Stimulated activated CD4-positive, alpha-beta T cell treated with anti-CD3 and anti-CD28 coated beads, Interleukin-15, amount 100 ng/mL, for 24 hours (primary cell): ENCODE results near the gene TPSD1.
"Not testable (repeated sequence)": the region's sequence is repeated elsewhere in the genome, so short reads cannot be mapped to it uniquely, and the experiment has no call there.

Experiments
- DNase-seq: peaks from one replicate; pipeline ENCODE4 v3.0.0-alpha.2; 2020

TPSD1 gene

DNA sequence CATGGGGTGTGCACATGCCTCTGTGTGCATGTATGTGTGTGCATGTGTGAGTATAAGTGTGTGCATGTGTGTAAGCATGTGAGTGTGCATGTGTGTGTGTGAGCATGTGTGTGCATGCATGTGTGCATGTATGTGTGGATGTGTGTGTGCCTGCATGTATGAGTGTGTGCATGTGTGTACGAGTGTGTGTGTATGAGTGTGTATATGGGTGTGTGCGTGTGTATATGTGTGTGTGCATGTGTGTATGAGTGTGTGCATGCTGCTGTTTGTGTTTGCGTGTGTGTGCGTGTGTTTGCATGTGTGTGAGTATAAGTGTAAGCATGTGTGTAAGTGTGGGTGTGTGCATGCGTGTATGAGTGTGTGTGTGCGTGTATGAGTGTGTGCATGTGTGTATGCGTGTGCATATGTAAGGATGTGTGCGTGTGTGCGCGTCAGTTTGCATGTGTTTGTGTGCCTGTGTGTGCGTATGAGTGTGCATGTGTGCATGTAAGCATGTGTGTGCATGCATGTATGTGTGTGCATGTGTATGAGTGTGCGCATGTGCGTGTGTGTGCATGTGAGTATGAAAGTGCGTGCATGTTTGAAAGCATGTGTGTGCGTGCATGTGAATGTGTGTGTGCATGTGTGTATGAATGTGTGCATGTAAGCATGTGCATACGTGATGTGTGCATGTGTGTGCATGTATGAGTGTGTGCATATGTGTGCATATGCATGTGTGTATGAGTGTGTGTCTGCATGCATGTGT, 8.6 kb downstream of the TPSD1 start:
- DNase-seq = no peak

DNA sequence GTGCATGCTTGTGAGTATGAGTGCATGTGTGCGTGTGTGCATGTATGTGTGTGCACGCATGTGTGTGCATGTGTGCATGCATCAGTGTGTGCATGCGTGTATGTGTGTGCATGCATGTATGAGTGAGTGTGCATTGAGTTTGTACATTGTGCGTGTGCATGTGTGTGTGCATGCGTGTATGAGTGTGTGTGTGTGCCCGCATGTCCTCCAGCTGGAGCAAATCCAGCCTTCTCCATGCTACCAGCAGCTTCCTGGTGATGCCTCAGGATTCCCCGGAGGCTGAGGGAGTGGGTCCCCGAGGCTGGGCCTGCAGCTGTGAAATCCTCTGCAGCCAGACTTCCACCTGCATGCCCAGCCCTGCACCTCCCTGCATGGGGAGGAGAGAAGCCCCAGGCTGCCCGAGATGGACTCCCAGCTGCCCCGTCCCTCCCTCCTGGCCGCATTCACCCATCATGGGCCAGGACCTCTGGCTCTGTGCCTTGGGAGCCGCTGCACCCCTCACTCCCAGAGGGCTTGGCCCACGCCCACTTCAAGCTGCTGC, 9.3 kb downstream of the TPSD1 start:
- no peak for DNase-seq

DNA sequence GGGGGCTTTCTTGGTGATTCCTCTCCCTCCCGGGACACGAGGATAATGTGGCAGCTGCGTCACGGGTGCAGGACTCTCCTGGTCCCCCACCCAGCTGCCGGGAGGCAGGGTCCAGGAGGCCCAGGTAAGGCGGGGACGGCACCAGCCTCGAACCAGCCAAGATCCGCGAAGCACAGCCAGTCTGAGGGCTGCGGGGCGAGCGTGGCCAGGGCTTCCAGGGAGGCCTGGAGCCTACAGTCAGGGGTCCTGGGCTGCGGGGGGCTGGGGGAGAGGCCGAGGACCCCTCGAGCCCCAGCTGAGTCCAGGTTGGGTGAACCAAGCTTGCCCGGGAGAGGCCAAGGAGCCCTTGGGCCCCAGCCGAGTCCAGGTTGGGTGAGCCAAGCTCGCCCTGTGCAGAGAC, 10.0 kb downstream of the TPSD1 start:
- DNase-seq = no peak

DNA sequence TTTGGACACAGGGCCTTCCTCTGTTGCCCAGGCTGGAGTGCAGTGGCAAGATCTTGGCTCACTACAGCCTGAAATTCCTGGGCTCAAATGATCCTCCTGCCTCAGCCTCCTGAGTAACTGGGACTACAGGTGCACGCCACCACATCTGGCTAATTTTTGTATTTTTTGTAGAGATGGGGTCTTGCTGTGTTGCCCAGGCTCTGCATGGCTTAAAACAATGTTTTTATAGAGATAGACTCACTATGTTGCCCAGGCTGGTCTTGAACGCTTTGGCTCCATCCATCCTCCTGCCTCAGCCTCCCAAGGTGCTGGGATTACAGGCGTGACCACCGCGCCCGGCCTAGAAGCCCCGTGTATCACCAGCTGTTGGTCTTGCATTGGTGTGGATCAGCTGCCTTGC, 13.5 kb downstream of the TPSD1 start:
- DNase-seq = not testable (repeated sequence)

DNA sequence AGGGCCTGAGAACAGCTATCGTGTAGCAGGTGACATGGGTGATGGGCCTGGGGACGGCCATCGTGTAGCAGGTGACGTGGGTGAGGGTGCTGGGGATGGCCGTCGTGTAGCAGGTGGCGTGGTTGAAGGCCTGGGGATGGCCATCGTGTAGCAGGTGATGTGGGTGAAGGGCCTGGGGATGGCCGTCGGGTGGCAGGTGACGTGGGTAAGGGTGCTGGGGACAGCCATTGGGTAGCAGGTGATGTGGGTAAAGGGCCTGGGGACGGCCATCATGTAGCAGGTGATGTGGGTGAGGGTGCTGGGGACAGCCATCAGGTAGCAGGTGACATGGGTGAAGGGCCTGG, 15.5 kb downstream of the TPSD1 start:
- no peak for DNase-seq

DNA sequence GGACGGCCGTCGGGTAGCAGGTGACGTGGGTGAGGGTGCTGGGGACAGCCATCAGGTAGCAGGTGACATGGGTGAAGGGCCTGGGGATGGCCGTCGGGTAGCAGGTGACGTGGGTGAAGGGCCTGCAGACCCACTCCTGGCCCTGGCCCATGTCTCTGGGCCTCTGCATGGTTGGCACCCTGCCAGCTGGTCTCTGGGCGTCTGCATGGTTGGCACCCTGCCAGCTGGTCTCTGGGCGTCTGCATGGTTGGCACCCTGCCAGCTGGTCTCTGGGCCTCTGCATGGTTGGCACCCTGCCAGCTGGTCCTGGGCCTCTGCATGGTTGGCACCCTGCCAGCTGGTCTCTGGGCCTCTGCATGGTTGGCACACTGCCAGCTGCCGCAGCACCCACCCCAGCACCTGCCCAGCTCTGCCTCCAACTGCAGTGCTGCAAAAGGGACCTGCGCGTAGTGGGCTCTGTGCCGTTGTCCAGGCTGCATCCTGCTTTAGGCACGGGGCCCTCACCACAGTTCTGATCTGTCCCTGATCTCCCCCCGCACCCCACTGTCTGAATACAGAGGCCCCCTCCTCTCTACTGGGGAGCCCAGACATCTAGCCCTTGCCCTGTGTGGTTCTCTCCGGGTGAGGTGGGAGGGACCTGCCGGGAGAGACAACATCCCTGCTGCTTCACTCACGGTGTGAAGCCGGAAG, 16.0 kb downstream of the TPSD1 start:
- DNase-seq = not testable (repeated sequence)

DNA sequence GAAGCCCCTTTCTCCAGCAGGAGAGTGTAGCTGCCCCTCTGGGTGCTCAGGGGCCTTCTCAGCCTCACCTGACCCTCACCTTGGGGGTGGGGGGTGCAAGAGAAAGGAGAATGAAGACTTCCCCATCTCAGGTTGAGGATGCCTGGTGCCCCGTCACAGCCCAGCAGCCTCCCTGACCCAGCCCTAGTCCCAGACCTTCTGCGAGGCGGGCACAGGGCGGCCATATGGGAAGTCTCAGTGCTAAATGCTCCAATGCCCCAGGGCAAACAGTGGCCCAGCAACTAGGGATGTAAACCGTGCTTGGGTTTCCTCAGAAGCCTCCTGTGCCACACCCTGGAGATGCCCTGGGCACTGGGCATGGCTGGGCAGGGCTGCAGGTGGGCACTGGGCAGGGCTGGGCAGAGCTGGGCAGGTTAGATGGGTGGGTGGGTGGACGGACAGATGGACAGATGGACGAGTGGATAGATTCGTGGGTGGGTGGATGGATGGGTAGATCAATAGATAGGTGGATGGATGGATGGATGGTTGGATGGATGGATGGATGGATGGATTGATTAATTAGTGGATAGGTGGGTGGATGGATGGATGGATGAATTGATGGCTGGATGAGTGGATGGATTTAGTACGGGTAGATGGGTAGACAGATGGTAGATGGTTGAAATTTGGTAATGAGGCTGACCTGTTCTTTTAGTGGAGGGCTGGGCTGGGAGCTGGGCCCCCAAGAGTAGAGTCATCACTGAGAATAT, 16.8 kb downstream of the TPSD1 start:
- DNase-seq = no peak

DNA sequence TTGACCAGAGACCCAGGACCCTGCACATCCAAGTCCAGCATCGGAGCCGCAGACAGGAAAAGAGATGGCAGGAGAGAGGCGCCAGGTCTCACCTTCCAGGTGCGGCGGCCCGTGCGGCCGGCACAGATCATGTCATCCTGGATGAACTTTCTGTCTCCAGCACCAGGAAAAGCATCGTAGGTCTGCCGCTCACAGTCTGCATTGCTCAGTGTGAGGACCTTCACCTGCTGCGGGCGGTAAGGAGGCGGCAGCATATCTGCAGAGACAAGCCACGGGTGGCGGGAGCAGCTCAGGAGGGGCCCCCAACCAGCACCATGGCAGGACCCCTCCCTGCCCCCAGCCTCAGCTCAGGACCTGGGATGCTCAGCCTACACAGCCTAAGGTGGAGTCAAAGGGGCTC, 17.9 kb downstream of the TPSD1 start:
- DNase-seq = no peak

DNA sequence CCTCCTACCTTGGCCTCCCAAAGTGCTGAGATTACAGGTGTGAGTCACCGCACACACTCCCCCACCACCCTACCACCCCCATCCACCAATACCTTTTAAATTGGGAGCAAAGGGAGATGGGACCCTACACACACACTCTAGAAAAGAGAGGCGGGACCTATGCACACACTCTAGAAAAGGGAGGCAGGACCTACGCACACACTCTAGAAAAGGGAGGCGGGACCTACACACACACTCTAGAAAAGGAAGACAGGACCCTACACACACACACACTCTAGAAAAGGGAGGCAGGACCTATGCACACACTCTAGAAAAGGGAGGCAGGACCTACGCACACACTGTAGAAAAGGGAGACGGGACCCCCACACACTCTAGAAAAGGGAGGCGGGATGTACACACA, 18.9 kb downstream of the TPSD1 start:
- no peak for DNase-seq

DNA sequence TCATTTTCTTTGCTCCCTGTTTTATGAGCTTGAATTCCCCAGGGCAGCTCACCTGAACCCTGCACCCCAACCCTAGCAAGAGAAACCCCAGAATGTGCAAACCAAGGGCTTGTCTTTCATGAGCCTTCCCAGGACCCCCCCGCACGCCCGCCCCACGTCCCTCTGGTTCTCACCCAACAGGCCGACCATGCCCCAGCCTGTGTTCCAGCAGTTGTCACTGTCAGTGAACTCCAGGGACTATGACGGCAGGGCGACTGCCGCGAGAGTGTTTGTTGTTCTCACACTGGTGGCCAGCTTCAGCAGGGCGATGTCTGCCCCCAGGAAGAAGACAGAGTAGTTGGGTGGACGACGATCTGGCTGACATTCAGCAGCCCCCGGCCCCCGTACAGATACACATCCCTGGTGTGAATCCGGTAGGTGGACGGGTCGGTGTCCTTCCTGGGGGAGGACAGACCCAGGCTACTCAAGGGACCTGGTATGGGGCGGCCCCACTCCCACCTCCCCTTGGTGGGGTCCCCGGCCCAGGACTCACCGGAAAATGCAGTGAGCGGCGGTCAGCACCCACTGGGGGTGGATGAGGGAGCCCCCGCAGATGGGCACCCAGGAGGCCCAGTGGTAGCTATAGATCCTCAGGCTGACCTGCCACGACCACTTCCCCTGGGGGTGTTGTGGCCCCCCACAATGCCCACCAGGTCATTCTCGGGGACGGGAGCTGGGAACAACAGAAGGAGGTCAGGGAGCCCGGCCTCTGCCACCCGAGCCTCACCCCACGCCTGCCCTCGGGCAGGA, 20.1 kb downstream of the TPSD1 start:
- DNase-seq = no peak

DNA sequence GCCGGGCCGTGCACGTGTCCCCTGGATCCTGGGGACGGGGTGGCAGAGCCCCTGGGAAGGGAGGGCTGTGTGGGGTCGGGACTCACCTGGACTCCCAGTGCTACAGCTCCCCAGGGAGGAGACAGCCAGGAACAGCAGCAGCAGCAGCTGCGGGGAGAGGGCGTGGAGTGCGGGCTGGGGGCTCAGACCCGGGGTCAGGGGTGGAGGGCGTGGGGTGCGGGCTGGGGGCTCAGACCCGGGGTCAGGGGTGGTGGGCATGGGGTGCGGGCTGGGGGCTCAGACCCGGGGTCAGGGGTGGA, 20.7 kb downstream of the TPSD1 start:
- no peak for DNase-seq

DNA sequence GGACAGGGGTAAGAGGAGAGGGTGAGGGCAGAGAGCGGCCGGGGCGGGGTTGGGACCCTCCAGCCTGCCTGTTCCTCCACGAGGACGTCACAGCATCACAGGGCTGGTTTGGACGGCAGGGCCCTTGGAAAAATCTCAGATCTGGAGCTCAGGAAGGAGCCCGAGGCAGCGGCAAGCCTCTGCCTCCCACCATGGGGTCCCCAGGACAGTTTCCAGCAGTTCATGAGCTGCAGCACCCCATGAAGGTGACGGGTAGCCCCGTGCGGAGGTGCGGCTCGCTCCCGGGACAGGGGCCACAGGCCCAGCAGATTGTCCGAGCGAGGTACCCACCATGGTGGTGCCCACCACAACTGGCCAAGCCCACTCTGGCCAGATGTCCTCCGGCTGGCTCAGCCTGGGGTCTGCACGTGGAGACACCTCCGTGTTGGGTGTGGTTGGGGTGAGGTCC, 21.3 kb downstream of the TPSD1 start:
- no peak for DNase-seq

DNA sequence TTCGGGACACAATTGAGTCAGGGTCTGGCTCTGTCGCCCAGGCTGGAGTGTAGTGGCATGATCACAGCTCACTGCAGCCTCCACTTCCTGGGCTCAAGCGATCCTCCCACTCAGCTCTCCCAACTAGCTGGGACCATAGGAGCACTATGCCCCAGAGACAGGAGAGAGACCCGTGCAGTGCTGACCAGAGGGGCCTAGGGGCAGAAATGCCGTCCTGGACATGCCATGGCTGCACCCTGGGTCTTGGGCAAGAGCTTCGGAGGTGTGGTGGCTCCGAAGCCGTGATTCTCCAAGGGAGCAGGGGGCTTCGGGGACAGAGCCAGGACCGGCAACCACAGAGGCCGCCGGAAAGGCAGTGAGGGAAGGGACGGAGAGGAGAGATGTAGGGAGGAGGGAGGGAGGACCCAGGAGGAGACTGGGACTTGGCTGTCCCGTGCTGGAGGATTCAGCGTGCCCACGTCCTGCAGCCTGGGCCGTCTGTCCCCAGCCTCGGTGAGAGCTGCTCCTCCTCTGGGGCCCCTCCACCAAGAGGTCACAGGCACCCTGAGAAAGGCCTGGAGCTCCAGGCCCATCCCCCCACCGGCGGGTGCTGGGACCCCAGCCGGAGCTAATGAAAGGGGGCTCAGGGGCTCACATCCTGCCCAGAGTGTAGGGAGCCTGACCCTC, 21.9 kb downstream of the TPSD1 start:
- no peak for DNase-seq

DNA sequence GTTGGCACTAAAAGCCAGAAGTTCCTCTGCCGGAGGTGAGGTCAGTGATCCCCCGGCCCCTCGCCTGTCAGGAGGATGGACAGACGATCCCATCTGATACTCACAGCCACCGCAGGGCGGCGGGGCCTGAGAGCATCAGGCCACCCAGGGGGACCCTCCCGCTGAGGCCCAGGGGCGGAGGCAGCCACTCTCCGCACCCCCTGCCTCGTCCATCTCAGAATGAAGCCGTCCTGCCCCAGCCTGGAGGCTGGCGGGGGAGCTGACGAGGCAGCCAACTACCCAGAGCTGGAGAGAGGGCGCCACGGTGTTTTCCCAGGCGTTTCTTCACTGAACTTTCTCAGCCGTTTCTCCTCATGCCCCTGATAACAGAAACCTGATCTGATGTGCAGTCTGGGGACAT, 22.6 kb downstream of the TPSD1 start:
- no peak for DNase-seq

DNA sequence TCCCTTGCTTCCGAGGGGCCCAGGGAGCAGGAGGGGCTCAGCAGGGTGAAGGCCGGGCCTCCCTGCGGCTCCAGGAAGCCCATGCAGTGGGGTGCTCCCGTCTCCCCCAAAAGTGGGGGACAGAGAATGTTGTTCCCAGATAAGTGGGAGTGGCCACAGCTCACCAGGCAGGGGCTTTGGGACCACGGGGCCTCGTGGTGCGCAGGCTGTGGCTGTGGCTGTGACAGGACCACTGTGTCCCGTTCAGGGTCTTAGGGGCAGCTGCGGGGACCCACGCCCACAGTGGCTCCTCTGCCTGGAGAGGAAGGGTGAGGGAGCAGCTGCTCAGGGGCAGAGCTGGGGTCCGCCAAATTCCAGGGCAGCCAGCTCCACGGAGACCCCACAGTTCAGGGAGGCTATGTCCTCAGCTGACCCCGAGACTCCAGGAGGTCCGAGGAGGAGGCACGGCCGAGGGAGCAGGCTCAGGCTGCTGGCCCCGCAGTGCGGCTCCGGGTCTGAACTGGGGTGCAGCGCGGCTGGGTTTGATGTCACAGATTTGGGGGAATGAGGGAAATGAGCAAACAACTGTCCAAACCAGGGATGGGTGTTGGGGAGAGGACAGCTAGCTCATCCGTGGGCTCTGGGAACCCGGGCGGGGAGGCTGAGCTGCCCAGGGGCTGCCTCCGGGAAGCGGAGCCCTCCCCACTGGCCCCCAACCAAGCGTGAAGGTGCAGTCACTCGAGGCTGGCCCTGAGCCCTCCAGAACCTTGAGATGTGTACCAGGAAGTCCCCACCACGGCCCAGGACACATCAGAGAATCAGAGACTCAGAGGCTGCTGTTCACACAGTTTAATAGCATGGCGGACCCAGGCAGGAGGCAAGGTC, 23.4 kb downstream of the TPSD1 start:
- DNase-seq = no peak

DNA sequence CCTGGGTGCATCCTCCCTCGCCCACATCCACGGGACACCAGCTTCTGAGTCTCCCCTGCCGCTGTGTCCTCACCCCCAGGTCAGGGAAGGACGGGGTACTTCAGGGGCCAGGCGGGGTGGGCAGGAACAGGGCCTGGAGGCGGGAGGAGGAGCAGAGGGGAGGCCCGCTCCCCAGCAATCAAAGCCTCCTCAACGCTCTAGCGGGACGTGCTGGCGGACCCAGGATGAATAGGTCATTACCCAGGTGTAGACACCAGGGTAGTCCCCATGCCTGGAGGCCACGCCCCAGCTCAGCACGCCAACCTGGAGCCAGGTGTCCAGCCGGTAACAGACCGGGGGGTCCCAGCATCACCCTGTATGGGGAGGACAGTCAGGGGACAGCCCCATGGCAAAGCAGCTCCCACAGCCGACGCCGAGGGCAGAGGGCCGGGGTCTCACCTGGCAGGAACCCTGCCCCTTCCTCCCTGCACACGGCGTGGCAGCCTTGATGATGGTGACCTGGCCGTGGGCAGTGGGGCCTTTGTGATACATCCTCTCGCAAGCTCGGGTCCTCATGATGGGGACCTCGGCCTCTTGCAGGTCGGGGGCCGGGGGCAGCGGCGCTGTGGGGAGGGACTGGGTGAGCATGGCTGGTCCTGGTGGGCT, 24.2 kb downstream of the TPSD1 start:
- no peak for DNase-seq

DNA sequence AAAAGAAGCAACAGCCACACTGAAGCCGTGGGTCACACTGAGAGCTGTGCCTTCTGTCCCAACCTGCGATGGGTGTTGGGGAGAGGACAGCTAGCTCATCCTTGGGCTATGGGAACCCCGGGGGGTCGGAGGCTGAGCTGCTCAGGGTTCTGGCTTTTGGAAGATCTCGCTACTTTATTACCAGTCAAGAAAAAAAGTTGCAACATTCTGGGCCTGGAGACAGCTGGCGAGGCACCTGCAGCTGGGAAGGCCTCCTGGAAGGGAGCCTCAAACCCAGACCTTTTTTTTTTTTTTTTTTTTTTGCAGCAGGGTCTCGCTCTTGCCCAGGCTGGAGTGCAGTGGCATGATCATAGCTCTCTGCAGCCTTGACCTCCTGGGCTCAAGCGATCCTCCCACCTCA, 24.9 kb downstream of the TPSD1 start:
- no peak for DNase-seq

DNA sequence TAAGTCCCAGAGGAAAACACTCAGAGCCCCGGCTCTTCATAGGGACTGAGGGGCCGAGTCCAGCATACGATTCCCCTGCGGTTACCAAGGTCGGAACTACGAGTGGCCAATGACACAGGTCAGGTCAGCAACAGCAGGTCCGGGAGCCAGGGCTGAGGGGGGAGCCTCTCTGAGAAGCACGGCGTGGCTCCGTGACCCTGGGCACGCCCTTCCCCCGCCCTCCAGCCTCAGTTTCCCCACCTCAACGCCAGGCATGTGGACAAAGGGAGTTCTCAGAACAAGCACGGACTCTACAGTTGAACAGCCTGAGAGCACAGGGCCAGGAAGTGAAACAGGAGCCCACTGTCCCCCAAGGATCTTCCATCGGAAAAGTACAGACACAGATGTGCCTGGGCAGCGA, 25.6 kb downstream of the TPSD1 start:
- no peak for DNase-seq

DNA sequence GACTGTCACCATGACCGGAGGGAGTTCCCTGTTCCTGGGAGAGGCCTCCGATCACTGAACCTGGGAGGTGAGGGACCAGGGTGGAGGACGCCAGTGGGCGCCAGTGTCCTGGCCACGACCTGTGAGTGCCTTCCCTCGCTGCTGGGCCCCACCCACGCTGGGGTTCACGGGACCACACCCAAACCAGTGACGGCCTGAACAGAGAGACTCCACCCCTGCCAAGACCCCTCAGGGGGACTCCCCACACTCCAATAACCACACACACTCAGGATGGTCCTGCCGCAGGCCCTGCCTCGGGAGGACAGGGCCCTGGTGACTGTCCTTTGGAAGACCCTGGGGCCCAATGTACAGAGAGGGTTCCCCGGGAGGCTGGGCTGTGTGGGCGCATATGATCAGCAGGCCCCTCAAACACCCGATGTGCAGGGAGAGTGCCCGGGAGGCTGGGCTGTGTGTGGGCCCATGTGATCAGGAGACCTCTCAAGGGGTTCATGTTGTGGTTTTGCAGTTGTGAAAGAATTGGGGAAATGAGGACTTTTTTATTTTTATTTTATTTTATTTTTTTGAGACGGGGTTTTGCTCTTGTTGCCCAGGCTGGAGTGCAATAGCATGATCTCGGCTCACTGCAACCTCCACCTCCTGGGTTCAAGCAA, 26.6 kb downstream of the TPSD1 start:
- no peak for DNase-seq

DNA sequence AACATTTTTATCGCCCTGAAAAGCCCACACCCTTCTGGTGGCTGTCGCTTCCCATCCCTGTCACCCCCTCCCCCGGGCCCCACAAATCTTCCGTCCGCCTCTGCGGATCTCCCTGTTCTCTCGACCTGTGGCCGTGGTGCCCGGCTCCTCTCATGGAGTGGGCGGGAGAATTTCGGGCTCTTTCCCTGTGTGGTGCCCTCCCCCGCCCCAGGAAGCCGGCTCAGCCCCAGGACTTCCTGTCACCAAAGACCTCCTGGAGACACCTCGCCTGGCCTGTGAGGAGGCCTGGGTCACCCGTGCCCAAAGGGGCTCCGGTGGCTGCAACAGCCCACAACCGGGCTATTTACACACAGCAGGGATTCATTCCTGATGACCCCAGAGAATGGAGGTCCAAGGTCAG, 27.4 kb downstream of the TPSD1 start:
- DNase-seq = no peak
